Activated CD8-positive, alpha-beta memory T cell treated with anti-CD3 and anti-CD28 coated beads, Interleukin-2, amount 50 U/mL, for 4 hours (primary cell): Measurements from ENCODE around the gene TTLL10.
A peak's percentile ranks its signal among the peaks of the same experiment; 100 is the strongest.
"Not testable (repeated sequence)": the region's sequence is repeated elsewhere in the genome, so short reads cannot be mapped to it uniquely, and the experiment has no call there.

Experiments used
- DNase-seq: peaks from one replicate; pipeline ENCODE4 v3.0.0-alpha.2; 2020

Gene TTLL10

GRCh38 chr1:1141244-1141910 is 32.3 kb upstream of the TTLL10 start:
- DNase-seq, result no peak

GRCh38 chr1:1141911-1142250 is 31.8 kb upstream of the TTLL10 start:
- DNase-seq, result no peak

- not testable (repeated sequence) for DNase-seq
Observed at GRCh38 chr1:1142352-1142751, 31.3 kb upstream of the TTLL10 start.

GRCh38 chr1:1142844-1143243 is 30.8 kb upstream of the TTLL10 start:
- no peak for DNase-seq

GRCh38 chr1:1143636-1144035 is 30.0 kb upstream of the TTLL10 start:
- no peak for DNase-seq

- peak; percentile 37 for DNase-seq
Observed at GRCh38 chr1:1144122-1144842, 29.4 kb upstream of the TTLL10 start.

GRCh38 chr1:1144843-1145546 is 28.7 kb upstream of the TTLL10 start:
- DNase-seq, result no peak

- DNase-seq, result no peak
Observed at GRCh38 chr1:1145547-1145914, 28.1 kb upstream of the TTLL10 start.

GRCh38 chr1:1146026-1146425 is 27.7 kb upstream of the TTLL10 start:
- no peak for DNase-seq

- no peak for DNase-seq
Observed at GRCh38 chr1:1146596-1146995, 27.1 kb upstream of the TTLL10 start.

GRCh38 chr1:1148061-1148460 is 25.6 kb upstream of the TTLL10 start:
- no peak for DNase-seq

GRCh38 chr1:1148569-1148968 is 25.1 kb upstream of the TTLL10 start:
- DNase-seq, result no peak

- no peak for DNase-seq
Observed at GRCh38 chr1:1149416-1149815, 24.3 kb upstream of the TTLL10 start.

GRCh38 chr1:1150100-1150499 is 23.6 kb upstream of the TTLL10 start:
- DNase-seq, result no peak

GRCh38 chr1:1151306-1151705 is 22.4 kb upstream of the TTLL10 start:
- no peak for DNase-seq

- DNase-seq, result not testable (repeated sequence)
Observed at GRCh38 chr1:1152431-1152830, 21.2 kb upstream of the TTLL10 start.

GRCh38 chr1:1153215-1153614 is 20.5 kb upstream of the TTLL10 start:
- not testable (repeated sequence) for DNase-seq

- no peak for DNase-seq
Observed at GRCh38 chr1:1153874-1154273, 19.8 kb upstream of the TTLL10 start.

- no peak for DNase-seq
Observed at GRCh38 chr1:1155258-1155657, 18.4 kb upstream of the TTLL10 start.

GRCh38 chr1:1156140-1157032 is 17.3 kb upstream of the TTLL10 start:
- DNase-seq, result no peak

GRCh38 chr1:1157033-1157365 is 16.7 kb upstream of the TTLL10 start:
- DNase-seq, result no peak

GRCh38 chr1:1157426-1157913 is 16.2 kb upstream of the TTLL10 start:
- DNase-seq, result peak; percentile 59
